H54 (cell line): ENCODE measurements around the gene BRSK1.

Source experiments
- DNase-seq: peaks from one replicate; pipeline ENCODE4 v3.0.0; 2011; ENCODE audit warnings: low spot score, mixed read lengths; ENCODE audit not compliant: insufficient read length
- FAIRE-seq: peaks from 3 replicates; lab custom pipeline; 2011; peaks lifted over from hg19 to GRCh38; lab: Jason Lieb, UNC
- POLR2A ChIP-seq: IDR thresholded peaks from 2 replicates; pipeline ENCODE4 v1.6.1; 2011; ENCODE audit warnings: low read depth, mild to moderate bottlenecking, low read length

Gene BRSK1

GRCh38 chr19:55360902-55361301 lies 77.1 kb downstream of the BRSK1 start:
- no peak for TF ChIP-seq POLR2A
- no peak for FAIRE-seq
- DNase-seq = no peak
